Activated CD4-positive, alpha-beta memory T cell treated with anti-CD3 and anti-CD28 coated beads, Interleukin-2, amount 10 ng/mL, durations not matched to agents 7 days and 5 days (primary cell): ENCODE results near the gene TNFRSF4. TPM values are rescaled to one million over a fixed set of nuclear protein-coding genes. Genes with fewer than 3 reads are reported as not detected.

ENCODE experiments used
- CTCF ChIA-PET: fragments of 350-600 bp; sonication (Branson Sonifier 250); formaldehyde crosslinking; loops from one replicate; lab custom pipeline; 2021; ENCODE audit warnings: antibody characterized with exemption, inconsistent platforms; lab: Charles Lee
- POLR2A ChIA-PET: fragments of 350-600 bp; sonication (Branson Sonifier 250); formaldehyde crosslinking; loops from one replicate; lab custom pipeline; 2021; ENCODE audit warnings: antibody characterized with exemption; lab: Charles Lee
- DNase-seq: peaks from one replicate; pipeline ENCODE4 v3.0.0-alpha.2; 2020
- H3K27ac Mint-ChIP-seq: one replicate; pipeline ENCODE4 v1.8.0; 2021; ENCODE audit warnings: mild to moderate bottlenecking, mixed read lengths
- H3K27me3 Mint-ChIP-seq: one replicate; pipeline ENCODE4 v1.8.0; 2021; ENCODE audit warnings: mixed read lengths
- H3K36me3 Mint-ChIP-seq: one replicate; pipeline ENCODE4 v1.8.0; 2021; ENCODE audit warnings: low read depth, mixed read lengths
- H3K4me1 Mint-ChIP-seq: one replicate; pipeline ENCODE4 v1.8.0; 2021; ENCODE audit warnings: mixed read lengths
- H3K4me3 Mint-ChIP-seq: one replicate; pipeline ENCODE4 v1.8.0; 2021; ENCODE audit warnings: mild to moderate bottlenecking, mixed read lengths
- H3K9me3 Mint-ChIP-seq: one replicate; pipeline ENCODE4 v1.8.0; 2021; ENCODE audit warnings: mixed read lengths
- total RNA-seq, 2 experiments: library from RNA; stranded (reverse); gene quantifications; one replicate each; pipeline ENCODE4 v1.2.3, GENCODE V29; 2021

The TNFRSF4 gene
- total RNA-seq, 2 experiments from 2014 or later: 237 to 243 TPM

DNA sequence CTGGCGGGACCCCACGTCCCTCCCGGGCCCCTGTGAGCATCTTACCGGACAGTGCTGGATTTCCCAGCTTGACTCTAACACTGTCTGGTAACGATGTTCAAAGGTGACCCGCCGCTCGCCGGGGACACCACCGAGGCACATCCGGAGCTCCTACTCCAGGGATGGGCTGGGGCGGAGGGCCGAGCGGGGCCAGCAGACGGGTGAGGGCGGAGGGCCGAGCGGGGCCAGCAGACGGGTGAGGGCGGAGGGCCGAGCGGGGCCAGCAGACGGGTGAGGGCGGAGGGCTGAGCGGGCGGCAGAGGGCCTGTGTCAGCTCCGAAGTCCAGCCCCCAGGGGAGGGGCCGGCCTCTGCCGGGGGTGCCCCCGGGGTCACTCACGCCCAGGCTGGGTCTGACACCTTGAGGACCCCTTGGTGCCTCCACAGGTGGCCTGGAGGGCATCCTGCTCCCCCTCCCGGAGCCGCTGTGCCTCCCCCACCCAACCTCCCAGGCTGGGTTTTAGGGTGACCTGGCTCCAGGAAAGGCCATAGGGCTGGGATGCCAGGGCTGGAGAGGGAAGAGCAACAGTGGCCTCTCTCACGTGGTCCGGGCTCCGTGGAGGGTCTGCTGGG lies 46.0 kb downstream of the TNFRSF4 start:
- Mint-ChIP-seq H3K27me3 (peaks cover 4% of the 10 kb centered on the region), H3K4me3 (no peak overlapping the region), H3K9me3 (no peaks in the 10 kb centered on the region), H3K4me1 (peaks cover 16% of the 10 kb centered on the region), H3K36me3 (no peaks in the 10 kb centered on the region), H3K27ac (no peak overlapping the region)
- ChIA-PET POLR2A (interaction anchor here (4.4 kb wide), 1 partner anchor 10 kb away, joined by 17 read pairs; no protein-coding TSS in a partner anchor), CTCF (no interaction called here)
- DNase-seq: no peak

DNA sequence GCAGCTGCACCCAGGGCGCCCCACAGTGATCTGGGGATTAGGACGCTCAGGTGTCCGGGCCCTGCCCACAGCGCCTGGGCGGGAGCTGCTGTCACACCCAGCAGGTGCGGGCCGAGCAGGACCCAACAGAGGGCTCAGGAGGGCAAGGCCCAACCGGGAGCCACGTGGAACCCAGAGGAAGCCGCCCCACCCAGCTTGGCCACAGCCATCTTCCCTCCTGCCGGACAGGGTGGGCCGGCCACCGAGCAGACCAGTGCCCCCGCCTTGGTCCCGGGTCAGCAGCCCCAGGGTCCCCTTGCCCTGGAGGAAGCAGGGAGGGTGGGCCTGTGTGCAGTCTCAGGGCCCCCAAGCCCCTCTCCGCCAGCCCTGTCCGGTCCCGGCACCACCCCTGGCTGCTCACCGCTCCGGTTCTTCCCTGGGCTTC lies 46.5 kb downstream of the TNFRSF4 start:
- Mint-ChIP-seq H3K4me1 (peaks cover 14% of the 10 kb centered on the region), H3K27me3 (peaks cover 4% of the 10 kb centered on the region), H3K9me3 (no peaks in the 10 kb centered on the region), H3K36me3 (no peaks in the 10 kb centered on the region), H3K4me3 (no peak overlapping the region), H3K27ac (no peak overlapping the region)
- no peak for DNase-seq
- POLR2A ChIA-PET: interaction anchor here (4.4 kb wide), 1 partner anchor 9 kb away, joined by 17 read pairs; no protein-coding TSS in a partner anchor
- CTCF ChIA-PET: no interaction called here

DNA sequence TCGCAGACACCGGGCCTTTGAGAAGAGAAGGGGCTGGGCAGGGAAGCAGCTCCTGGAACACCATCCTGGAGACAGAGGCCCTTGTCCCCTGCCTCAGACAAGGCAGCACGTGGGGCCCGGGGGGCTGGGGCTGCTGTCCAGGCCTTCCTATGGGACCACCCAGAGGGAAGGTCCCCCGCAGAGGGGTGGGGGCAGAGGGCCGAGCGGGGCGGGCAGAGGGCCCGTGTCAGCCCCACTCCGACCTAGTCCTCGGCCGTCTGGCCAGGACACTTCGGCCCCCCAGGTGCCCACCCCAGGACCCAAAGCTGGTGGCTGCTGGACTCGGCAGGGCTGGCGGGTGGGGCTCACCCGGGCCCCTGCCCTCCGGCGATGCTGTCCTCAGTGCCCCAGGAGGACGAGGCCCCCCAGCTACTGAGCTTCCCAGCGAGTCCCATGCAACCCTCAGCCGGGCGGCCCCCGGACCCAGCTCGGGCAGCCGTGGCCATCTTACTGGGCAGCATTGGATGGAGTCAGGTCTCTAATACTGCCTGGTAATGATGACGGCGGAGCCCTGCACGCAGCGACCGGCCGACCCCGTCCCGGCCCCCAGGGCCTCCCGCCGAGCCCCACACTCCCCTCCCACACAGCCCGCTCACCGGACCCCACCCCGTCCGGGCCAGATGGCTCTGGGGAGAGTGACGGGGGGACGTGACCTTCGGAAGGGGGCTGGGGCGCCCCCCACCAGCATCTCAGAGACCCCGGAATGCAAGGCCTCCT lies 47.1 kb downstream of the TNFRSF4 start:
- peaks cover 8% of the 10 kb centered on the region for H3K4me1 Mint-ChIP-seq
- POLR2A ChIA-PET: interaction anchor here (4.4 kb wide), 1 partner anchor 9 kb away, joined by 17 read pairs; no protein-coding TSS in a partner anchor
- no peaks in the 10 kb centered on the region for H3K9me3 Mint-ChIP-seq
- H3K27me3 Mint-ChIP-seq: peaks cover 4% of the 10 kb centered on the region
- DNase-seq: no peak
- H3K4me3 Mint-ChIP-seq: no peak overlapping the region
- H3K36me3 Mint-ChIP-seq: no peaks in the 10 kb centered on the region
- no peak overlapping the region for H3K27ac Mint-ChIP-seq
- CTCF ChIA-PET: no interaction called here

GRCh38 chr1:1165900-1166421 lies 48.0 kb downstream of the TNFRSF4 start:
- no peak overlapping the region for H3K4me3 Mint-ChIP-seq
- peaks cover 1% of the 10 kb centered on the region for H3K27me3 Mint-ChIP-seq
- no peaks in the 10 kb centered on the region for H3K36me3 Mint-ChIP-seq
- H3K4me1 Mint-ChIP-seq: peaks cover 5% of the 10 kb centered on the region
- no peak overlapping the region for H3K27ac Mint-ChIP-seq
- POLR2A ChIA-PET: no interaction called here
- CTCF ChIA-PET: no interaction called here
- DNase-seq: no peak
- H3K9me3 Mint-ChIP-seq: no peaks in the 10 kb centered on the region

DNA sequence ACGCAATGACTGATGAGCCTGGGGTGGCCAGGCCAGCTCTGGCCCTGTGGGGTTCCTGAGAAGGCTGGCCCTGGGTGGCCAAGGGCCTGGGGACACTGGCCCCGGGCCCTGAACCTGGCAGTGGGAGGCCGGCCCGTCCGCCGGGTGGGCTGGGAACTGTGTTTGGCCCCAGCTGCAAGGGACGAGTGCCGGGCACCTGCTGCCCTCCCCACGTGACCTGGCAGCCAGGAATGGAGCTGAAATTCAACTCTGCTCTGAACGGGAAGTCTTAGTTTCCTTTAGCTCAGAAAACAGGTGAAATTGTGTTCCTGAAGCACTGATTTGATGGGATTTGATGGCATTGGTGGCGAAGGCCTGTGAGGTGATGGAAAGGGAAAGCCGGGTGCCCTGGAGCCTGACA lies 48.5 kb downstream of the TNFRSF4 start:
- H3K4me3 Mint-ChIP-seq: no peak overlapping the region
- CTCF ChIA-PET: no interaction called here
- no peaks in the 10 kb centered on the region for H3K9me3 Mint-ChIP-seq
- POLR2A ChIA-PET: interaction anchor here (1.0 kb wide), 1 partner anchor 9 kb away, joined by 3 read pairs; no protein-coding TSS in a partner anchor
- H3K27ac Mint-ChIP-seq: no peak overlapping the region
- H3K36me3 Mint-ChIP-seq: no peaks in the 10 kb centered on the region
- H3K4me1 Mint-ChIP-seq: peaks cover 5% of the 10 kb centered on the region
- DNase-seq: no peak
- H3K27me3 Mint-ChIP-seq: peaks cover 1% of the 10 kb centered on the region

DNA sequence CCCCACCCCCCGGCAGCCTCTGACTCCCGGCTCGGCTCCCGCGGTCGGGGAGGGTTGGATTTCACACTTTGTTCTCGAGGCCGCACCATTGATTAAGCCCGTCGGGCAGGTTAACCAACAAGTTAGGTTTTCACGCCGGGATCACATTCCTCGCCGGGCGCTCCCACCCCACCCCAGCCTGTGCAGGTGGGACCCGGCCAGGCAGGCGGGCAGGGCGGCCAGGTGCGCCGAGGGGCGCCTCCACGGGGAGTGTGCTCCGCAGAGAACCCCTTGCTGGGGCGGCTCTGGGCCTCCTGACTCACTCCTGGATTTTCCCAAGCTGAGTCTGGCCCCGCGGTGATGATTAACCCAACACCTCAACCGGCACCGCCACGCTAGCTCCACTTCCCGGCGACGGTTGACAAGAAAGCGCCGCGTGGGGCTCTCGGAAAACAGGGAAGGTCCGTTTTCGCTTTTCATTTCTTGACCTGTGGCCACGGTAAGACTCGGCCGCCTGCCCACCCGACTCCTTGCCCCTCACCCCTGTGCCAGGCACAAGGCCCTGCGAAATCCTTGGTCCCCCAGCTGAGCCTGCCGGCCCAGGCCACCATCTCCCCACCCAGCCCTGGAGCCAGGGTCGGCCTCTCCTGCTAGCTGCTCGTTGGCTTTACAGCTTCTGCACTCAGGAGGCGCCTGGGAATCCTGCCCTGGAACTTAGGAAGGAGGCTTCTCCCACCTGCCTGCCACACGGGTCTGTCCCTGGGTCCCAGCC lies 49.1 kb downstream of the TNFRSF4 start:
- Mint-ChIP-seq H3K27me3 (peaks cover 1% of the 10 kb centered on the region), H3K4me3 (no peak overlapping the region), H3K4me1 (peaks cover 1% of the 10 kb centered on the region), H3K36me3 (no peaks in the 10 kb centered on the region), H3K9me3 (no peaks in the 10 kb centered on the region), H3K27ac (no peak overlapping the region)
- CTCF ChIA-PET: no interaction called here
- no peak for DNase-seq
- POLR2A ChIA-PET: interaction anchor here (1.0 kb wide), 1 partner anchor 8 kb away, joined by 3 read pairs; no protein-coding TSS in a partner anchor

DNA sequence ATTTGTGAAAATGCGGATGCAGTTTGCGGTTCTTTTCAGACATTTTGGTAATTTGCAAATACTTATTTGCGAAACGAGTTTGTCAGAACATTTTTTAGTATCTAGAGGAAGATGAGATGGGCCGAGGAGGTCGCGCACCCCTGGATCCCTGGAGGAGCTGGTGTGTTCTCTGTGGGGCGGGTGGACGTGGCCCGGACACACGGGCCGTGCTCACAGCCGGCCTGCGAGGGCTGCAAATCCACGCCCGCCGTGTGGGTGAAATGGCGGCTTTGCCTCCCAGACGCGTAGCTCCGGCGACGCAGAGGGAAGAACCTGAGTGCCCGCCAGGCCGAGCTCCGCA lies 49.6 kb downstream of the TNFRSF4 start:
- Mint-ChIP-seq H3K4me3 (no peak overlapping the region), H3K36me3 (no peaks in the 10 kb centered on the region), H3K27ac (no peak overlapping the region), H3K9me3 (no peaks in the 10 kb centered on the region), H3K4me1 (no peaks in the 10 kb centered on the region), H3K27me3 (peaks cover 1% of the 10 kb centered on the region)
- CTCF ChIA-PET: no interaction called here
- POLR2A ChIA-PET: interaction anchor here (1.0 kb wide), 1 partner anchor 8 kb away, joined by 3 read pairs; no protein-coding TSS in a partner anchor
- no peak for DNase-seq

GRCh38 chr1:1163538-1164070 lies 50.3 kb downstream of the TNFRSF4 start:
- Mint-ChIP-seq H3K4me3 (no peak overlapping the region), H3K4me1 (no peaks in the 10 kb centered on the region), H3K27me3 (peaks cover 1% of the 10 kb centered on the region), H3K9me3 (no peaks in the 10 kb centered on the region), H3K36me3 (no peaks in the 10 kb centered on the region), H3K27ac (no peak overlapping the region)
- POLR2A ChIA-PET: no interaction called here
- no peak for DNase-seq
- CTCF ChIA-PET: no interaction called here

DNA sequence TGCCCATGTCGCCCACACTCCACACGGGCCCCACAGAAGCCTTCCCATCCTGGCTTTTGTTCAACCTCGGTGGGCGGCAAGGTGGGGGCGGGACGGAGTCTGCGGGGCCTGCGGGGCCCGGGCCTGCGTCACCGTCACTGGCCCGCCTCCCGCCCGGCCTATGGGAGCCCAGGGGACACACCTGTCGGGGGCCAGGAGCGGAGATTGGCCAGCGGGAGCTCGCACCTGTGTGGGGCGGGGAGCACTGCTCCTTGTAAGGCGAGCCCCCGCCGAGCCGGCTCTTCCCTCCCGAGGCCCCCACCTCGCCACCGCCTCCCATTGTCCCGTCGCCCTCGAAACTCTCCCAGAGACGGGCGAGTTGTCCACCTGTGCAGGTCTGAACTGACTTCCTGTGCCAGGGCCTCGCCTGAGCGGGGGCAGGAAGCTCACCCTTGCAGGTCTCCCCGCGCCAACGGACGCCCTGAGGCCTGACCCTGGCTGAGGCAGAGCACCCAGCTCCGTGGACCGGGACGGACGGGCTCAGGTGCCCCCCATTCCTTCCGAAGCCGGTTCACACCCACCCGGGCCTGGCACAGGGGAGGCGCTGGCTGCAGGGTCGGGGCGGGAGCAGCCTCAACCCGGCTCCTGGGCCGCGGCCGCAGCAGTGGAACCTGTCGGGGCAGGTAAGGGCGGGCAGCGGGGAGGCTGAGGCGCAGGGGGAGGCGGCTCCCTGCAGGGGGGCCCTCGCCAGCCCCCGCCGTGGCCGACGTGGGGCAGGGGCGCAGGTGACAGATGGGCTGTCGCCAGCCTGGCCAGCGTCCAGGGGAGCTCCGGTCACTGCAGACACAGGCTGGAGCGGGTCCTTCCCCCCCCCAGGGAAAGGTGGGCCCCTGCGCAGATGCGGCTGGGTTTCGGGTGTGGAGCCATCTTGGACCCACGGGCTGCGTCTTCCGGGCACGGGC lies 51.1 kb downstream of the TNFRSF4 start:
- no peak for DNase-seq
- Mint-ChIP-seq H3K36me3 (no peaks in the 10 kb centered on the region), H3K9me3 (no peaks in the 10 kb centered on the region), H3K4me3 (no peak overlapping the region), H3K27ac (no peak overlapping the region), H3K4me1 (no peaks in the 10 kb centered on the region), H3K27me3 (peaks cover 1% of the 10 kb centered on the region)
- ChIA-PET POLR2A (interaction anchor here (1.0 kb wide), 1 partner anchor 9 kb away, joined by 3 read pairs; no protein-coding TSS in a partner anchor), CTCF (no interaction called here)

DNA sequence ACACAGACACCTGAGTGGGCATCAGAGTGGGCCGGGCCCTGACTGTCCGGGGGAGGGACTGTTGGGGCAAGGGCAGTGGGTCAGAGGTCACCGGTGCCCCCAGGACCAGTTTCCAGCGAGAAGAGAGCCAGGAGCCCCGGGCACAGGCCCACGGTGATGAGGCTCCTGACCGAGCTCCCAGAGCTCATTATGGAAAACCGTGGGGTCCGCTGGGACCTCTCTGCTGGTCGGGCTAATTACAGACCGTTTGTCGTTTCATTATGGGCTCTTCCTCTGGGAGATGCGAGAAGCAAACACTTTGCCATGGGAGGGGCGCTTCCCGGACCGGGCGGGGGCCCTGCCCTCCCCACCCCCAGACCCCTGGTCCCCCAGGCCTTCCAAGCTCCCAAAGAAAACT lies 52.3 kb downstream of the TNFRSF4 start:
- H3K4me1 Mint-ChIP-seq: peaks cover 1% of the 10 kb centered on the region
- H3K4me3 Mint-ChIP-seq: no peak overlapping the region
- ChIA-PET POLR2A (interaction anchor here (1.2 kb wide), 1 partner anchor 113 kb away, joined by 3 read pairs; no protein-coding TSS in a partner anchor), CTCF (no interaction called here)
- H3K36me3 Mint-ChIP-seq: no peaks in the 10 kb centered on the region
- peaks cover 1% of the 10 kb centered on the region for H3K27me3 Mint-ChIP-seq
- H3K9me3 Mint-ChIP-seq: no peaks in the 10 kb centered on the region
- DNase-seq: no peak
- no peak overlapping the region for H3K27ac Mint-ChIP-seq
